ENCODE measurements around the gene MATN3.

Gene MATN3

DNA sequence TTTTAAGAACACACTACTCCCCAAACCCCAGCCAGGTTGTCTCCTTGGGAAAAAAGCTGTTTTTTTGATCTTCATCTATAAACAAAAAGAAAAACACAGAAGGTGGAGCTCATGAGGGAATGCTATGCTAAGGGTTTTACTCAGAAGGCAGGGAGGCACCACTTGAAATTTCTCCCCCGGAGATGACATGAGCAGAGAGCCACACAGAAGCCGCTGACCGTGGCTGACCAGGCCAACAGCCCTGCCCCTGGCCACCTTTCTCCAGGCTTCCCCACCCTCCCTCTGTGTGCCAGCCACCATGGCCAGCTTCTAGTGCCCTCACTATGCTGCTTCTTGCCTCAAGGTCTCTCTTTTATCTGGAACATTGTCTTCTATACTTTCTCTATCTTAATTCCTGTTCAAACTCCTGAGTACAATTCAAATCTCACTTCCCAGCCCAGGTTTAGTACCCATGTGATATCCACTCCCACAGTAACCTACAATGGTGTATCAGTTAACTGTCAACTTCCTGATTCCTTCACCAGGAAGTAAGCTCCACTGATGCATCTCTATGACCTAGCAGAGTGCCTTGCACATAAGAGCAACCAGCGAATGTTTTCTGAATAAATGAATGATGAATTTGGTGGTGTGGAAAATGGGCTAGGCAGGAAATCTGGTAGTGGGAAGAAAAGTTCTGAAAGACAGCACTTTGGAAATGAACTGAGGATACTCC lies 23.6 kb upstream of the MATN3 start:
- peak in 1 of 5 experiments; percentile 9 for DNase-seq

GRCh38 chr2:20034821-20035220 lies 22.4 kb upstream of the MATN3 start:
- no peak for DNase-seq

DNA sequence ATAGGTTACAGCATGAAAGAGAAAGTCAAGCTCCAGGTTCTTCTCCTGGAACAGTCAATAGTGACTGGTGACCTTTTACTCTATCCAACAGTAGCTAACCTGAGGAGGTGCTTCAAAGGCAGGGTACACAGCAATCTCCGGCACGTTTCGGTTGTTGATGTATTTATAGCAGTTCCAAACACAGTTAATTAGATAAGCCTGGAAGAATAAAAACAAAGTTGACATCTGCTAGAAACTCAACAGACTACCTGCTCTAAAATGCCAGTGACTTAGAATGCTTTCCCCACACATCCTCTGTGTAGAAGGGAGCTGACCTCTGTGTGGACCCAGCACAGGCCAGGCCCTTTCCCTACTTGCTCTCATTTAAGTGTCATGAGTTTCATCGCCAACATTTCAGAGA lies 21.8 kb upstream of the MATN3 start:
- no peak for DNase-seq

DNA sequence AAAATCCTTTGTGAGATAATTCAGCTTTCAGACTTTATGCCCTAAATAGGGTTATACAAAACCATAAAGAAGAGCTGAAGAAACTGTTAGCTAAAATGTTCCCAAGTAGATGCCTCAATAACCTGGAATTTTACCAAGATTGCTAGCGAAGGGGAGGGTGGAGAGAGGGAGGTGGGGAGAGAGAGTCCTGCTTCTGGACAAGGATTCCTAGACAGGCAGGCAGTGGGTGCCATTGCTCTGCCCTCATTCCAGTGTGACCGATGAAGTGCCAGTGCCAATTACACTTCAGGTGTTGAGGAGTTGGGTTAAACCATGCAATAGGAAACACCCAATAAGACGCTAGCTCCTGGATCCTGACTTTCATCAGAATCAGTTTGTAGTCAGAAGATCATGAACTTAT lies 20.9 kb upstream of the MATN3 start:
- DNase-seq = no peak

DNA sequence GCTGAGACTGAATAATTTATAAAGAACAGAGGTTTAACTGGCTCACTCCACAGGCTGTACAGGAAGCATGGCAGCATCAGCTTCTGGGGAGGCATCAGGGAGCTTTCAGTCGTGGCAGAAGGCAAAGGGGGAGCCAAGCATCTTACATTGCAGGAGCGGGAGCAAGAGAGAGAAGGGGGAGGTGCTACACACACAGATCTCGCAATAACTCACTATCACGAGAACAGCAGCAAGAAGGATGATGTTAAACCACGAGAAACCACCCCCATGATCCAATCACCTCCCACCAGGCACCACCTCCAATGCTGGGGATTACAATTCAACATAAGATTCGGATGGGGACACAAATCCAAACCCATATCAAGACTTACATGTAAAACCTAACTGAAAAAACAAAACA lies 17.8 kb upstream of the MATN3 start:
- DNase-seq = no peak

GRCh38 chr2:20027705-20028434 lies 15.4 kb upstream of the MATN3 start:
- no peak for DNase-seq

DNA sequence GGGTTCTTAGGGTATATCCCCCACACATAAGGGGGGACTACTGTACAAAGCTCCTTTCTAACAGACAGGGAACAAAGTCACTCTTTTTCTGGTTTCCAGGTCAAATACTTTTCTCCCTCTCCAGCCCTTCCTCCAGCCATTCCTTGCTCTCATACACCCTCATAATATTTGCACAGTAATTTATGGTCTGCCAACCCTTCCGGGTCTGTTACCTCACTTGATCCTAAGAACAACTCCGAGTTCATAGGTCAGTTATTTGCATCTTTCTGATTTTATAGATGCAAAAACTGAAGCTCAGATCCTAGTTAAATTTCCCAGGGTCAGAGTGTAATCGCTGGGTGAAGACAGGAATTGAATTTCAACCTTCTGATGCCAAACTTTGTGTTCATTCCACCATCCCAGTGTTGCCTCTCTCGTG lies 14.8 kb upstream of the MATN3 start:
- no peak for DNase-seq

GRCh38 chr2:20025065-20025786 lies 12.8 kb upstream of the MATN3 start:
- peak in 1 of 5 experiments; percentile 21 for DNase-seq

DNA sequence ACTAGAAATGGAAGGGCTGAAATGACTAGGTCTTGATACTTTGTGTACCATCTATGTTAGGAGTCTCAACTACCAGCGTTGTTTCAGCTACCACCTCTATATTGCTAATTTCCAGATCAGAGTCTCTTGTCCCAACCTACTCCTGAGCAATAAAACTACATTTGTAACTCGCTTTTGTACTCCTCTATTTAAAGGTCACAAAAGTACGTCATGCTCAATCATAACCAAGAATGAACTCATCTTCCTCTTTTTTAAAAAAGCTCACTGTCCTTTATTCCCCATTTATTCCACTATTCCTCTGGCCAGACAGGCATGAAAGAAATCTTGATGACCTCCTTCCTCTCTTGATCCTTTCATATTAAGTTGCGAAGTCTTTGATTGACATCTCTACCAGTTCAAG lies 11.2 kb upstream of the MATN3 start:
- no peak for DNase-seq

- no peak for DNase-seq
Measured at GRCh38 chr2:20021405-20022009, 9.0 kb upstream of the MATN3 start.

DNA sequence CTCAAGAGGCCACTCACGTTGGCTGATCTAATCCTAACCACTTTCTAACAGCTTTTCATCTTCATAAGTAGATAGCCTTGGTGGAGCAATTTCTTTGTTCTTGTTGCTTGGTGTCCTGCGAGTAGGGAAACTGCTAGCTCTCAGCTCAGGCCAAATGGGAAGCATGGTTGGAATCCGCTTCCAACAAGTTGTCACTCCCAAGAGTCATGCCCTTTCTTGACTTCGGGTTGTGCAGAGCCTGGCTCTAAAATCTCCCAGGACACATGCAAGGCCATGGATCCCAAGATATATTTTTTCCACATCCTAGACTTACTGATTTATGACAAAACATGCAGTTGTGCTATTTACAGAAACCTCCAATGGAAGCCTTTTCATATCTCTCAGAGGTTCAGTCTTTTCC lies 7.3 kb upstream of the MATN3 start:
- DNase-seq = no peak

DNA sequence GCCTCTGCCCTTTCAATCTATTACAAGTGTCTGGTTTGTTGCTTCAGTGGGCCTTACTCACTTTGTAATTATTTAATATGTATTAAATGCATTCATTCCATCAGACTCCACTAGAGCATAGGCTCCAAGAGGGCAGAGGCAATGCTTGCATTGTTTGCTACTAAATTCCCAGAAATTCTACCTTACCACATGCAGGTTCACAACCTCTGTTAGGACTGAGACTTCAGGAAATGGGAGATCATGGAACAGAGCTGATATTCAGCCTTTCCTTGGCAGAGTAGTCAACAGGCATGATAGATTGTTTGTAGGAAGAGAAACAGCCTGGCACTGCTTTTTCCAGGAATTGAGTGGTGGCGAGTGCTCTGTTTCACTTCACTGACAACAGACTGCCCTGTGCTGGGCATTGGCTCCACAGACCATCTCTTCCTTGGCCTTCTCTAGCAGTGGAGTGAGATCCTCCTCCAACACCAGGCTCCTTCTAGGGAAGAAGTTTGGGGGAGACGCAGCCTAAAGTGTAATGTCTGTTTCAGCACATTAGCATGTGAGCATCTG lies 6.2 kb upstream of the MATN3 start:
- DNase-seq = no peak

DNA sequence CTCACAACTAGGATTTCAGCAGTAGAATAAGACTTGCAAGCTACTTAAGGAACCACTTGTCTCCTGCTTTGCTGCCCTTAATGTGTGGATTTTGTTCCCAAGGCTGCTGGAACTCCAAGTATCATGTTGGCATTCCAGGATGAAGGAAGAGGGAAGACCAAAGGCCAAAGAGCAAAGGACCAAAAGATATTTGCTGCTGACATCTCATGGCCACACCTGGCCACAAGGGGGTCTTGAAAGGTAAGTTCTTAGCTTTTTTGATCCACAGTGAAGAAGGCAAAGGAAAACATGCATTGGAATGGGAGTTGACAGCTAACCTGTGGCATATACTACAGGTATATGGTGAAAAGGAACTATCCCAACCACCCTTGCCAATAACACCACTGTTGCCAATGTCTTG lies 3.9 kb upstream of the MATN3 start:
- DNase-seq = no peak

DNA sequence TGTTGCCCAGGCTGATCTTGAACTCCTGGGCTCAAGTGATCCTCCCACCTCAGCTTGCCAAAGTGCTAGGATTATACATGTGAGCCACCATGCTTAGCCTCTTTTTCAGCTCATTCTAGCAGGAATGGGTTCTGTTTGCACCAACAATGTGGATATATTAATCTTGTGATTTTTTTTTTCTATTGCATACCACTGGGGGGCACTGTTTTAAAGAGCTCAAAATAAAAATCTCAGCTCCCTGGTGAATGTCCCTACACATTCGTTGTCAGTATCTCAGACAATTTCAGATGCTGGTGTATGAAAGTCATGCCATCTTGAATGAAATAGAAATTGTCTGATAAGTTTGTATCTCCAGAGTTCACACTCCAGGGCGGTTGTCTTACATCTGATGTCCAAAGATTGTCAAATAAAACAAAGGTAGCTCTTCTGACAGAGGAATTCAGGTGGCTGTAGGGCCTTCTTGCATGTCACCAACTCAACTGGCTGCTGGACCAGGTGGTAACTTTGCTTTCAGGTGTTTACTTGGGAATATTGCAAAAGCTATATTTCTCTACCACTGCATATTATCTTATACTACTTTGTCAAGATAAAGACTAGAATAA lies 3.1 kb upstream of the MATN3 start:
- DNase-seq = peak in 2 of 5 experiments; percentile 11 to 49

DNA sequence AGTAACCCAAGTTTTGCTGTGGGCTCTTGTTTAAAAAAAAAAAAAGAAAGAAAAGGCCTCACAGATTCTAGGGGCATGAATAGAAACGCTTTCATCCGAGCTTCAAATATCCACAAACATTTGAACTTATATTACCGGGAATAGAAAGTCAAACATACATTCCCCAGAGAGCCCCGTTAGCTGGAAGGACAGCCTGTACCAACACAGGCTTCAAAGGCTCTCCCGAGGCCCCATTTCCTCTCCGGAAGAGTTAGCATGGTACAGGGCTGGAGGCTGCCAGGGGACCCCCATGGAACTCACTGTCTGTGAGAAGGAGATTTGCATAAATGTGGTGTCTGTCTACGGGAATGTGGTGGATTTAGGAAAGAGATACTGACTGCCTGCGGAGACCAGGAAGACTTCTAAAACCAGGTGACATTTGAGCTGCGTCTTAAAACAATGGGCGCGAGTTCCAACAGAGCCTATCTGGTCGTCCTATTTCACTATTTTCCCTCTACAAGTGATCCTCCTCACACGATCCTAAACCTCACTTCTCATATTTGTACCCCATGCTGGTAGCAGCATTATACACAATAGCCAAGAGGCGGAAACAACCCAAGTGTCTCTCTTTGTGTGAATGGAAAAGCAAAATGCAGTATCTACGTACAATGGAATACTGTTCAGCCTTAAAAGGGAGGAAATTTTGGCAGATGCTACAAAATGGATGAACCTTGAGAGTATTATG lies 820 bp upstream of the MATN3 start:
- no peak for DNase-seq

DNA sequence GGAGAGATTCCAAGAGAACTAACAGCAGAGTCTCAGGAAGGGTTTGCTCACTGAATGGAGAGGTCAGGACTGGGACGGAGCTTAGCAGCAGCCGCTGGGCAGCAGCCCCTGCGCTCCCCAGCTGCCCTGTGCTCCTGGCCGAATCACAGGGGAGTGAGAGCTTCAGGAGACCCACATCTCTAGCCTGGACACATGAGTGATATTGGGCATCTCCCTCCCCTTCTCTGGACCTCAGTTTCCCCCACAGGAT lies 511 bp downstream of the MATN3 start:
- DNase-seq = no peak

- no peak for DNase-seq
Measured at GRCh38 chr2:20011276-20012031, 1.0 kb downstream of the MATN3 start.

DNA sequence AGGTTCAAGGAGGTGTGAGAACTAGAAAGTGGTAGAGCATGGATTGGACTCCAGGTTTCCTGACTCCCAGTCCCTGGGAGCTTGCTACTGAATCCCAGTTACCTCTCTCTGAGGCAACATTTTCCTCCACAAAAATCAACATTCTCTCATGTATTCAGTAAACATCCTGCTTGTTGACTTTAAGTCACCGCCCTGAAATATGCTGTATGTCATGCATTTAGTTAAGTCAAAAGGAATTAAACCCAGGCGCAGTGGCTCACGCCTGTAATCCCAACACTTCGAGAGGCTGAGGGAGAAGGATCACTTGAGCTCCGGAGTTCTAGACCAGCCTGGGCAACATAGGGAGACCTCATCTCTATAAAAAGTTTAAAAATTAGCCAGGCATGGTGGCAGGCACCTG lies 3.8 kb downstream of the MATN3 start:
- DNase-seq = no peak

- DNase-seq = no peak
Measured at GRCh38 chr2:20005891-20006470, 6.5 kb downstream of the MATN3 start.

- DNase-seq = no peak
Measured at GRCh38 chr2:20005067-20005627, 7.3 kb downstream of the MATN3 start.

DNA sequence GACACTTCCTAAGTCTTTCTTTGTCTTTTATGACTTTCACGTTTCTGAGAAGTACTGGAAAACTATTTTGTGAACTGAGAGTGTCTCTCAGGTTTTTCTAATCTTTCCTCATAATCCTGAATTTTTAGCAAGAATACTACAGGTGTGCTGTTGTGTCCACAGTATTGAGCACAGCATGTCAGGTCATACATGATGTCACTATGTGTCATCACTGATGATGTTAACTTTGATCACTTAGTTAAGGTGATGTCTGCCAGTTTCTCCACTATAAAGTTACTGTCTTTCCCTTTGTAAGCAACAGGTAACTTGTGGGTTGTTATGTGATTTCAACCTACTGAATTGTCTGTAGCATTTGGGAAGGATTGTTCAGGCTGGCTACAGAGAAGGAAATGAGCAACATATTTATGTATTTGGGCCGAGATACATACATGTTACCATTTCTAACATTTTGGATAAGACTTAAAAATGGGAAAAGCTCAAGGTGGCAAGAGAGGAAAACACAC lies 11.1 kb downstream of the MATN3 start:
- DNase-seq = no peak
